ENCODE data around the gene IL13RA1. TPM values are rescaled to one million over a fixed set of nuclear protein-coding genes. Genes with fewer than 3 reads are reported as not detected.

Gene IL13RA1
- total RNA-seq, 1 experiment from 2014 or later = 14.4 TPM

DNA sequence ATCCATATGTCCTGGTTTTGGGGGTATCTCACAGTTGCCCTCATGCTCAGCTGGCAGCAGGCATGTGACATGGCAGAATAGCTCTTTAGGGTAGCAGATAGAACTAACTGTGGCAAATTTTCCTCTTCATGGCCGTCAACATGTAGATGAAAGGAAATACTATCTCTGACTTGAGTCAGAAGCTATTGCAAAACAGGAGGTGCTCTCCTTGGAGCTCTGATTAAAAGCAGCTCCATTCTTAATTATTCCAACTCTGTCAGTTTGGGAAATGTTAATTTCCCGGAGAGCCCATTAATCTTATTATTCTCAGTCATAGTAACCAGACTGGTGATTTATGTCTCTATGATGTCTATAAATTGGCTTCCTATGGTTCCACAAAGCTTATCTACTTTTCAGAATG is 18.2 kb downstream of the IL13RA1 start:
- Histone ChIP-seq H3K9me3 (ENCODE audit: control insufficient read depth, low read depth, low read length) (peaks cover 22% of the 10 kb centered on the region), H3K79me2 (ENCODE audit: insufficient read depth, low read length) (no peaks in the 10 kb centered on the region), H2AK5ac (ENCODE audit: insufficient read length, low read length) (no peak overlapping the region), H2BK20ac (ENCODE audit: low read depth, low read length, poor library complexity, severe bottlenecking) (no peak overlapping the region), H3K9ac (ENCODE audit: extremely low read depth, insufficient read length, low read length) (no peak overlapping the region), H2BK12ac (ENCODE audit: insufficient read length, low read depth, low read length) (no peak overlapping the region), H3K23me2 (ENCODE audit: insufficient read length, low read depth, low read length, poor library complexity, severe bottlenecking) (no peaks in the 10 kb centered on the region), H3K4ac (ENCODE audit: low read depth, low read length) (no peak overlapping the region), H2BK120ac (ENCODE audit: low read depth, low read length, poor library complexity, severe bottlenecking) (no peak overlapping the region), H4K8ac (replicated peaks; ENCODE audit: insufficient read length, low read depth, low read length) (no peak overlapping the region), H2AFZ (ENCODE audit: low read length) (no peak overlapping the region), H4K20me1 (ENCODE audit: control insufficient read depth, insufficient read depth, insufficient read length) (no peaks in the 10 kb centered on the region), H3K79me1 (ENCODE audit: insufficient read depth, low read depth, low read length, poor library complexity, severe bottlenecking) (no peaks in the 10 kb centered on the region), H3K4me2 (ENCODE audit: insufficient read depth, insufficient read length, low read length) (no peak overlapping the region), H3K18ac (ENCODE audit: insufficient read length, low read depth, low read length) (no peak overlapping the region), H3K4me1 (ENCODE audit: insufficient read depth, low read length) (no peaks in the 10 kb centered on the region; the same call in 1 of the 2 replicates), H3T11ph (ENCODE audit: low read length) (no peak overlapping the region), H3K27me3 (ENCODE audit: insufficient read depth, low read length) (no peaks in the 10 kb centered on the region), H3K56ac (ENCODE audit: insufficient read length, low read depth, low read length) (no peak overlapping the region), H3K14ac (ENCODE audit: insufficient read depth, low read length) (no peak overlapping the region), H4K5ac (ENCODE audit: insufficient read length, low read depth, low read length) (no peak overlapping the region), H3K23ac (ENCODE audit: insufficient read length, low read depth, low read length) (no peak overlapping the region), H4K91ac (ENCODE audit: insufficient read length, low read depth, low read length) (no peak overlapping the region), H3K27ac (ENCODE audit: insufficient read length, low read depth, low read length) (no peak overlapping the region), H2BK5ac (ENCODE audit: insufficient read length, low read length) (no peak overlapping the region), H2BK15ac (ENCODE audit: low read depth, low read length) (no peak overlapping the region)
- no peak for DNase-seq
- Mint-ChIP-seq H3K27me3 (ENCODE audit: low read depth) (no peaks in the 10 kb centered on the region), H3K36me3 (ENCODE audit: insufficient read depth in 1 of 3, low read depth in 3 of 3) (peaks cover 0 to 6% (median 2%) of the 10 kb centered on the region in 3 experiments; a peak in 2 of 7 replicates), H3K9me3 (peaks cover 0 to 41% of the 10 kb centered on the region in 2 experiments; a peak in 2 of 5 replicates), H3K27ac (peak overlapping the region in 1 of 3 experiments; percentile 65; a peak in 2 of 7 replicates), H3K4me3 (no peak overlapping the region; a peak in 1 of 5 replicates), H3K4me1 (peaks cover 3 to 17% of the 10 kb centered on the region in 2 experiments; a peak in 2 of 4 replicates)
- TF ChIP-seq, protein P1, sequence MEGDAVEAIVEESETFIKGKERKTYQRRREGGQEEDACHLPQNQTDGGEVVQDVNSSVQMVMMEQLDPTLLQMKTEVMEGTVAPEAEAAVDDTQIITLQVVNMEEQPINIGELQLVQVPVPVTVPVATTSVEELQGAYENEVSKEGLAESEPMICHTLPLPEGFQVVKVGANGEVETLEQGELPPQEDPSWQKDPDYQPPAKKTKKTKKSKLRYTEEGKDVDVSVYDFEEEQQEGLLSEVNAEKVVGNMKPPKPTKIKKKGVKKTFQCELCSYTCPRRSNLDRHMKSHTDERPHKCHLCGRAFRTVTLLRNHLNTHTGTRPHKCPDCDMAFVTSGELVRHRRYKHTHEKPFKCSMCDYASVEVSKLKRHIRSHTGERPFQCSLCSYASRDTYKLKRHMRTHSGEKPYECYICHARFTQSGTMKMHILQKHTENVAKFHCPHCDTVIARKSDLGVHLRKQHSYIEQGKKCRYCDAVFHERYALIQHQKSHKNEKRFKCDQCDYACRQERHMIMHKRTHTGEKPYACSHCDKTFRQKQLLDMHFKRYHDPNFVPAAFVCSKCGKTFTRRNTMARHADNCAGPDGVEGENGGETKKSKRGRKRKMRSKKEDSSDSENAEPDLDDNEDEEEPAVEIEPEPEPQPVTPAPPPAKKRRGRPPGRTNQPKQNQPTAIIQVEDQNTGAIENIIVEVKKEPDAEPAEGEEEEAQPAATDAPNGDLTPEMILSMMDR (conservative IDR thresholded peaks at IDR 0.05) = no peak
- no CpG with 5 or more reads among the region's 2 CpGs for WGBS (ENCODE audit: extremely low coverage, insufficient read length, low lambda C conversion rate)

Measured in H9 (cell line).